Trophoblast cell (in vitro differentiated cells and primary cell): Measurements from ENCODE around the gene CACNA1C.
"Not testable (repeated sequence)": the region's sequence is repeated elsewhere in the genome, so short reads cannot be mapped to it uniquely, and the experiment has no call there.

Source experiments
- DNase-seq, 2 donors: peaks; one replicate each; pipeline ENCODE4 v3.0.0-alpha.2; 2016
- H2AFZ ChIP-seq: 2 replicates; pipeline ENCODE4 v1.6.1; 2013; ENCODE audit warnings: low read length, moderate library complexity, mild to moderate bottlenecking; ENCODE audit not compliant: insufficient read depth, poor library complexity
- H2AK5ac ChIP-seq: 2 replicates; pipeline ENCODE4 v1.6.1; 2013; ENCODE audit warnings: mild to moderate bottlenecking, low read length
- H2BK120ac ChIP-seq: 2 replicates; pipeline ENCODE4 v1.6.1; 2013; ENCODE audit warnings: low read length, mild to moderate bottlenecking, moderate library complexity; ENCODE audit not compliant: insufficient read depth, poor library complexity
- H2BK12ac ChIP-seq: 2 replicates; pipeline ENCODE4 v1.6.1; 2013; ENCODE audit warnings: mild to moderate bottlenecking, low read length, moderate library complexity
- H2BK5ac ChIP-seq: 2 replicates; pipeline ENCODE4 v1.6.1; 2013; ENCODE audit warnings: low read length, low read depth, moderate library complexity, mild to moderate bottlenecking; ENCODE audit not compliant: poor library complexity
- H3K14ac ChIP-seq: 2 replicates; pipeline ENCODE4 v1.6.1; 2013; ENCODE audit warnings: mild to moderate bottlenecking, low read length
- H3K18ac ChIP-seq: 2 replicates; pipeline ENCODE4 v1.6.1; 2013; ENCODE audit warnings: mild to moderate bottlenecking, low read length
- H3K23ac ChIP-seq: 2 replicates; pipeline ENCODE4 v1.6.1; 2013; ENCODE audit warnings: low read length
- H3K27ac ChIP-seq: 2 replicates; pipeline ENCODE4 v1.5.1; 2013; ENCODE audit warnings: low read depth, mild to moderate bottlenecking, inconsistent platforms, low read length, moderate library complexity
- H3K27me3 ChIP-seq: 2 replicates; pipeline ENCODE4 v1.6.1; 2013; ENCODE audit warnings: inconsistent platforms, mild to moderate bottlenecking, low read length, moderate library complexity; ENCODE audit not compliant: insufficient read depth
- H3K36me3 ChIP-seq, 2 experiments: 1 replicate in 1 of 2; 2 replicates in 1 of 2; pipeline ENCODE4 v1.6.1; 2013; ENCODE audit warnings: low read length in 2 of 2, mild to moderate bottlenecking in 2 of 2, moderate library complexity in 1 of 2; ENCODE audit not compliant: insufficient read depth in 2 of 2, control insufficient read depth in 1 of 2
- H3K4ac ChIP-seq: 2 replicates; pipeline ENCODE4 v1.6.1; 2013; ENCODE audit warnings: low read depth, mild to moderate bottlenecking, low read length, moderate library complexity
- H3K4me1 ChIP-seq, 2 experiments: 1 replicate in 1 of 2; 2 replicates in 1 of 2; pipeline ENCODE4 v1.6.1; 2013; ENCODE audit warnings: low read length in 2 of 2, mild to moderate bottlenecking in 2 of 2, moderate library complexity in 1 of 2; ENCODE audit not compliant: insufficient read depth in 2 of 2, control insufficient read depth in 1 of 2
- H3K4me2 ChIP-seq: 2 replicates; pipeline ENCODE4 v1.6.1; 2013; ENCODE audit warnings: inconsistent platforms, mild to moderate bottlenecking, low read length, moderate library complexity
- H3K4me3 ChIP-seq: 2 replicates; pipeline ENCODE4 v1.5.1; 2013; ENCODE audit warnings: mild to moderate bottlenecking, low read depth, low read length, inconsistent platforms
- H3K79me1 ChIP-seq: one replicate; pipeline ENCODE4 v1.6.1; 2013; ENCODE audit warnings: low read length
- H3K79me2 ChIP-seq: 2 replicates; pipeline ENCODE4 v1.6.1; 2013; ENCODE audit warnings: low read length, mild to moderate bottlenecking; ENCODE audit not compliant: control insufficient read depth, insufficient read depth, poor library complexity
- H3K9ac ChIP-seq: 2 replicates; pipeline ENCODE4 v1.6.1; 2013; ENCODE audit warnings: mild to moderate bottlenecking, low read length
- H3K9me3 ChIP-seq: 2 replicates; pipeline ENCODE4 v1.6.1; 2013; ENCODE audit warnings: low read depth, mild to moderate bottlenecking, control low read depth, inconsistent platforms, low read length; ENCODE audit not compliant: insufficient read depth
- H4K12ac ChIP-seq: 2 replicates; pipeline ENCODE4 v1.6.1; 2013; ENCODE audit warnings: low read depth, mild to moderate bottlenecking, low read length, moderate library complexity
- H4K8ac ChIP-seq: 2 replicates; pipeline ENCODE4 v1.6.1; 2013; ENCODE audit warnings: low read depth, mild to moderate bottlenecking, low read length, moderate library complexity
- H4K91ac ChIP-seq: one replicate; pipeline ENCODE4 v1.6.1; 2013; ENCODE audit warnings: low read depth, mild to moderate bottlenecking, low read length, moderate library complexity
- WGBS: extraction: QIAGEN DNeasy Blood & Tissue Kit; methylation state at CpG from one replicate; pipeline ENCODE4 v1.1.7; 2013; ENCODE audit warnings: missing lambda C conversion rate; ENCODE audit not compliant: insufficient read length, insufficient coverage; ENCODE audit errors: extremely low coverage; 5-methylcytosine and 5-hydroxymethylcytosine counted together

Gene CACNA1C

DNA sequence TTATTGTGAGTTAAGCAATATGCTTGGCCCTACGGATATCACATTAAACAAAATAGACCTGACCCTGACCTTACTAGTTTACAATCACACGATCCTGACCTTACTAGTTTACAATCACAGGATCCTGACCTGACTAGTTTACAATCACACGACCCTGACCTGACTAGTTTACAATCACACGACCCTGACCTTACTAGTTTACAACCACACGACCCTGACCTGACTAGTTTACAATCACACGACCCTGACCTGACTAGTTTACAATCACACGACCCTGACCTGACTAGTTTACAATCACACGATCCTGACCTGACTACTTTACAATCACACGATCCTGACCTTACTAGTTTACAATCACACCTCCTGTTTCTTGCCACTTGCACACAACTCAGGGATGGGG is 202.9 kb downstream of the CACNA1C start:
- not testable (repeated sequence) for H4K12ac ChIP-seq, H3K27ac ChIP-seq, H3K23ac ChIP-seq, H3K9ac ChIP-seq, H2AK5ac ChIP-seq, DNase-seq, H3K4me1 ChIP-seq, H2BK5ac ChIP-seq, H2BK12ac ChIP-seq, H3K4me2 ChIP-seq, H3K4ac ChIP-seq, H2AFZ ChIP-seq, H3K27me3 ChIP-seq, H3K9me3 ChIP-seq, H3K79me2 ChIP-seq, H3K79me1 ChIP-seq, H2BK120ac ChIP-seq, H3K18ac ChIP-seq, H3K4me3 ChIP-seq, H3K36me3 ChIP-seq, H3K14ac ChIP-seq, H4K91ac ChIP-seq, H4K8ac ChIP-seq
- no CpG with 5 or more reads among the region's 9 CpGs for WGBS

DNA sequence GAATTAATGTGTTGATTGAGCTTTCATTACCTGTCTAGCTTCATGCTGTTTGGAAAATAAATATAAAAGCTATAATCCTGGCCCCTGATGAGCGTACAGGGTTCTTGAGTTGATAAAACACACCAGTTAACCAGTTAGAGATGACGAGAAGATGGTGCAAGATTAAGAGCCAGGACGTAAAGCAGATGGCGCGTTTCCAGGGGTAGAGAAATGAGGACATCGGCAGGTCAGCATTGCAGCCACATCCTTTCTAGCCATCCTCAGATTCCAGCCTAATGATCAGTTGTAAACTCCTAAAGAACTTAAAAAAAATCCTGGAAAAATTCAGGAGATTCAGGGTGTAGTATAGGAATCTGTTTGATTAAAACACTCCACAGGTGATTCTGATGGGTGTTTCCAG is 203.7 kb downstream of the CACNA1C start:
- H3K9ac ChIP-seq: no peak overlapping the region
- H3K4me3 ChIP-seq: no peak overlapping the region
- no CpG with 5 or more reads among the region's 6 CpGs for WGBS
- H3K4me1 ChIP-seq: peaks cover 0 to 6% of the 10 kb centered on the region in 2 experiments
- no peak overlapping the region for H3K14ac ChIP-seq
- H3K23ac ChIP-seq: no peak overlapping the region
- H4K8ac ChIP-seq: no peak overlapping the region
- H3K79me1 ChIP-seq: no peaks in the 10 kb centered on the region
- H3K27me3 ChIP-seq: no peaks in the 10 kb centered on the region
- no peak overlapping the region for H2BK120ac ChIP-seq
- H3K27ac ChIP-seq: no peak overlapping the region
- no peak overlapping the region for H3K4ac ChIP-seq
- H2AK5ac ChIP-seq: no peak overlapping the region
- no peak overlapping the region for H2BK5ac ChIP-seq
- no peak overlapping the region for H2AFZ ChIP-seq
- no peaks in the 10 kb centered on the region for H3K36me3 ChIP-seq
- H3K79me2 ChIP-seq: no peaks in the 10 kb centered on the region
- H4K12ac ChIP-seq: no peak overlapping the region
- H3K18ac ChIP-seq: no peak overlapping the region
- DNase-seq: no peak
- H3K4me2 ChIP-seq: no peak overlapping the region
- H2BK12ac ChIP-seq: no peak overlapping the region
- no peak overlapping the region for H4K91ac ChIP-seq
- peaks cover 3% of the 10 kb centered on the region for H3K9me3 ChIP-seq

DNA sequence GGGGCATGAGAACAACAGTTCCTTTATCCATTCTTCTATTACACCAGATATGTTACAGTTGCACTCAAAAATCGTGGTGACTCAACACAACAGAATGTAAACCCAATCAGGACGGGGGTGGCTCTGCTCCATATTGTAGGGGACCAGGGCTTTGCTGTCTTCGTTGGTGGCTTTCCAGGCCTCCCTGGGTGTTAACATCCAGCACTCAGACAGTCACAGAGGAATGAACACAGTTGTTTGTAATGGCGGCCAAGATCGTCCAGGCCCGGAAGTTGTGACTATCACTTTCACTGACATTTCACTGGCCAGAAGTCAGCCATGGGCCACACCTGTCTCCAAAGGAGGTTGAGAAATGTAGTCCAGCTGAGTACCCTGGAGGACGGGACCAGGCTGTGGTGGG is 204.1 kb downstream of the CACNA1C start:
- H3K4me3 ChIP-seq: no peak overlapping the region
- H2AK5ac ChIP-seq: no peak overlapping the region
- H3K4me1 ChIP-seq: peaks cover 0 to 6% of the 10 kb centered on the region in 2 experiments
- no peak overlapping the region for H3K4ac ChIP-seq
- no peaks in the 10 kb centered on the region for H3K27me3 ChIP-seq
- H3K36me3 ChIP-seq: no peaks in the 10 kb centered on the region
- H4K91ac ChIP-seq: no peak overlapping the region
- DNase-seq: no peak
- H3K18ac ChIP-seq: no peak overlapping the region
- no peak overlapping the region for H2BK5ac ChIP-seq
- WGBS: no CpG with 5 or more reads among the region's 7 CpGs
- peaks cover 3% of the 10 kb centered on the region for H3K9me3 ChIP-seq
- no peaks in the 10 kb centered on the region for H3K79me2 ChIP-seq
- H2AFZ ChIP-seq: no peak overlapping the region
- H4K8ac ChIP-seq: no peak overlapping the region
- no peak overlapping the region for H2BK12ac ChIP-seq
- no peaks in the 10 kb centered on the region for H3K79me1 ChIP-seq
- no peak overlapping the region for H3K27ac ChIP-seq
- no peak overlapping the region for H3K14ac ChIP-seq
- no peak overlapping the region for H3K23ac ChIP-seq
- no peak overlapping the region for H2BK120ac ChIP-seq
- H4K12ac ChIP-seq: no peak overlapping the region
- H3K4me2 ChIP-seq: no peak overlapping the region
- no peak overlapping the region for H3K9ac ChIP-seq

DNA sequence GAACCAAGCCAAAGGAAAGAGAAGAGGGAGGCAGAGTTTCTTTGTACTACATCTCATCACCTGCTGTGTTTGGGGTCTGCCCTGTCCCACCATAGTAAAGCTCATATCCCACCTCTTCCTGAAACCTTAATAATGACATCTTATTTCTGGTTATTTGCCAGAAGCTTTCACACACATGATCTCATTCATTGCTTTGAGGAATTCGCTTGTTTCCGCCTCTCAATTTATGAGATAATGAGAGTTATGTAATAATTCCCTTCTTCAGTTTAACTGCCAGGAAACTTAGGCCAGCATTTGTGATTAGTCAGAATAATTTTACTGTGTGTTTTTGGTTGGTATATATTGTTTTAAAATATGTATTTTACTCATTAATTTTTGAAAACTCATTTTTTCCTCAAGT is 205.2 kb downstream of the CACNA1C start:
- Histone ChIP-seq H4K8ac (no peak overlapping the region), H3K79me2 (no peaks in the 10 kb centered on the region), H3K9ac (no peak overlapping the region), H3K18ac (no peak overlapping the region), H4K12ac (no peak overlapping the region), H3K36me3 (no peaks in the 10 kb centered on the region), H3K27ac (no peak overlapping the region), H2AK5ac (no peak overlapping the region), H3K14ac (no peak overlapping the region), H2BK12ac (no peak overlapping the region), H3K4me3 (no peak overlapping the region), H3K4ac (no peak overlapping the region), H3K4me1 (peaks cover 0 to 2% of the 10 kb centered on the region in 2 experiments), H2AFZ (no peak overlapping the region), H2BK5ac (no peak overlapping the region), H4K91ac (no peak overlapping the region), H2BK120ac (no peak overlapping the region), H3K9me3 (peaks cover 3% of the 10 kb centered on the region), H3K23ac (no peak overlapping the region), H3K79me1 (no peaks in the 10 kb centered on the region), H3K27me3 (no peaks in the 10 kb centered on the region), H3K4me2 (no peak overlapping the region)
- DNase-seq: no peak
- WGBS: no CpG with 5 or more reads among the region's 2 CpGs
